ENCODE results near the gene PTMA. TPM values are rescaled to one million over a fixed set of nuclear protein-coding genes. Genes with fewer than 3 reads are reported as not detected.

The PTMA gene
- total RNA-seq, 1 donor from 2014 or later: 2,102 TPM

GRCh38 chr2:231689124-231689893 is 19.0 kb upstream of the PTMA start:
- no peak overlapping the region for H3K27ac ChIP-seq
- peaks cover 7% of the 10 kb centered on the region for H3K79me2 ChIP-seq (ENCODE audit: low read depth)
- Mint-ChIP-seq H3K27me3 (ENCODE audit: insufficient read depth, low read depth) (peaks cover 2% of the 10 kb centered on the region), H3K4me1 (peaks cover 47% of the 10 kb centered on the region), H3K27ac (peak overlapping the region; percentile 80), H3K9me3 (no peaks in the 10 kb centered on the region), H3K36me3 (no peaks in the 10 kb centered on the region), H3K4me3 (peak overlapping the region; percentile 9)
- H3K27me3 ChIP-seq: no peaks in the 10 kb centered on the region
- no peak overlapping the region for H3K4me3 ChIP-seq
- TF ChIP-seq EZH2 (IDR thresholded peaks at IDR 0.05) (no peak), CTCF (IDR thresholded peaks at IDR 0.05) (no peak), EZH2phosphoT487 (IDR thresholded peaks at IDR 0.05) (no peak)
- peaks cover 11% of the 10 kb centered on the region for H3F3A ChIP-seq (ENCODE audit: low read depth)
- no peak overlapping the region for H3K9ac ChIP-seq
- H3K4me1 ChIP-seq: peaks cover 17% of the 10 kb centered on the region
- no peak overlapping the region for H2AFZ ChIP-seq (replicated peaks)
- no peaks in the 10 kb centered on the region for H3K36me3 ChIP-seq
- no peaks in the 10 kb centered on the region for H4K20me1 ChIP-seq (ENCODE audit: low read depth)
- peak; percentile 1 for DNase-seq (ENCODE audit: low spot score)
- no peaks in the 10 kb centered on the region for H3K9me3 ChIP-seq (ENCODE audit: low read depth)
- no peak overlapping the region for H3K4me2 ChIP-seq

- no peak overlapping the region for H3K27ac Mint-ChIP-seq
- peaks cover 11% of the 10 kb centered on the region for H3F3A ChIP-seq (ENCODE audit: low read depth)
- H3K4me3 ChIP-seq: no peak overlapping the region
- no peaks in the 10 kb centered on the region for H3K36me3 ChIP-seq
- peak; percentile 38 for DNase-seq (ENCODE audit: low spot score)
- no peak overlapping the region for H3K9ac ChIP-seq
- no peaks in the 10 kb centered on the region for H3K36me3 Mint-ChIP-seq
- peaks cover 44% of the 10 kb centered on the region for H3K4me1 Mint-ChIP-seq
- no peak for TF ChIP-seq EZH2phosphoT487 (IDR thresholded peaks at IDR 0.05)
- no peak for TF ChIP-seq EZH2 (IDR thresholded peaks at IDR 0.05)
- no peak for TF ChIP-seq CTCF (IDR thresholded peaks at IDR 0.05)
- H3K9me3 Mint-ChIP-seq: no peaks in the 10 kb centered on the region
- H3K4me2 ChIP-seq: peak overlapping the region; percentile 8
- no peak overlapping the region for H2AFZ ChIP-seq (replicated peaks)
- H3K27me3 ChIP-seq: no peaks in the 10 kb centered on the region
- peaks cover 17% of the 10 kb centered on the region for H3K4me1 ChIP-seq
- no peaks in the 10 kb centered on the region for H4K20me1 ChIP-seq (ENCODE audit: low read depth)
- peaks cover 4% of the 10 kb centered on the region for H3K27me3 Mint-ChIP-seq (ENCODE audit: insufficient read depth, low read depth)
- peaks cover 7% of the 10 kb centered on the region for H3K79me2 ChIP-seq (ENCODE audit: low read depth)
- no peak overlapping the region for H3K27ac ChIP-seq
- H3K9me3 ChIP-seq (ENCODE audit: low read depth): no peaks in the 10 kb centered on the region
- H3K4me3 Mint-ChIP-seq: no peak overlapping the region
Observed at GRCh38 chr2:231691251-231691772, 17.0 kb upstream of the PTMA start.

- Mint-ChIP-seq H3K36me3 (no peaks in the 10 kb centered on the region), H3K27me3 (ENCODE audit: insufficient read depth, low read depth) (peaks cover 4% of the 10 kb centered on the region), H3K9me3 (no peaks in the 10 kb centered on the region), H3K27ac (no peak overlapping the region), H3K4me1 (peaks cover 32% of the 10 kb centered on the region), H3K4me3 (no peak overlapping the region)
- Histone ChIP-seq H3K4me1 (peaks cover 7% of the 10 kb centered on the region), H4K20me1 (ENCODE audit: low read depth) (no peaks in the 10 kb centered on the region), H3K4me2 (no peak overlapping the region), H3K27me3 (no peaks in the 10 kb centered on the region), H3K9ac (no peak overlapping the region), H3K4me3 (no peak overlapping the region), H2AFZ (replicated peaks) (no peak overlapping the region), H3F3A (ENCODE audit: low read depth) (peaks cover 5% of the 10 kb centered on the region), H3K79me2 (ENCODE audit: low read depth) (peaks cover 4% of the 10 kb centered on the region), H3K9me3 (ENCODE audit: low read depth) (no peaks in the 10 kb centered on the region), H3K27ac (no peak overlapping the region), H3K36me3 (no peaks in the 10 kb centered on the region)
- DNase-seq (ENCODE audit: low spot score): no peak
- TF ChIP-seq CTCF (IDR thresholded peaks at IDR 0.05): no peak
- no peak for TF ChIP-seq EZH2 (IDR thresholded peaks at IDR 0.05)
- TF ChIP-seq EZH2phosphoT487 (IDR thresholded peaks at IDR 0.05): no peak
Observed at GRCh38 chr2:231692847-231693246, 15.5 kb upstream of the PTMA start.
